Duodenal mucosa (tissue), 2 donors: ENCODE results near the gene MARCHF2.
"Not testable (repeated sequence)": the region's sequence is repeated elsewhere in the genome, so short reads cannot be mapped to it uniquely, and the experiment has no call there.

Experiments
- H3K27ac ChIP-seq: one replicate; pipeline ENCODE4 v1.7.0; 2013; ENCODE audit warnings: low read depth, low read length
- H3K27me3 ChIP-seq, 2 donors: one replicate each; pipeline ENCODE4 v1.7.0; 2013; ENCODE audit warnings: low read length in 2 of 2, control low read depth in 1 of 2; ENCODE audit not compliant: insufficient read depth in 2 of 2, control insufficient read depth in 1 of 2
- H3K36me3 ChIP-seq, 2 donors: one replicate each; pipeline ENCODE4 v1.7.0; 2013; ENCODE audit warnings: low read length in 2 of 2, control low read depth in 1 of 2; ENCODE audit not compliant: insufficient read depth in 2 of 2, control insufficient read depth in 1 of 2
- H3K4me1 ChIP-seq, 2 donors: one replicate each; pipeline ENCODE4 v1.7.0; 2013; ENCODE audit warnings: low read length in 2 of 2, control low read depth in 1 of 2; ENCODE audit not compliant: insufficient read depth in 2 of 2, control insufficient read depth in 1 of 2
- H3K4me3 ChIP-seq, 2 donors: one replicate each; pipeline ENCODE4 v1.7.0; 2013; ENCODE audit warnings: low read length in 2 of 2, low read depth in 1 of 2
- H3K9ac ChIP-seq, 2 donors: one replicate each; pipeline ENCODE4 v1.7.0; 2013; ENCODE audit warnings: low read length in 2 of 2, low read depth in 1 of 2
- H3K9me3 ChIP-seq, 2 donors: one replicate each; pipeline ENCODE4 v1.7.0; 2013; ENCODE audit warnings: low read length in 2 of 2, control low read depth in 1 of 2; ENCODE audit not compliant: control insufficient read depth in 1 of 2

Gene MARCHF2

DNA sequence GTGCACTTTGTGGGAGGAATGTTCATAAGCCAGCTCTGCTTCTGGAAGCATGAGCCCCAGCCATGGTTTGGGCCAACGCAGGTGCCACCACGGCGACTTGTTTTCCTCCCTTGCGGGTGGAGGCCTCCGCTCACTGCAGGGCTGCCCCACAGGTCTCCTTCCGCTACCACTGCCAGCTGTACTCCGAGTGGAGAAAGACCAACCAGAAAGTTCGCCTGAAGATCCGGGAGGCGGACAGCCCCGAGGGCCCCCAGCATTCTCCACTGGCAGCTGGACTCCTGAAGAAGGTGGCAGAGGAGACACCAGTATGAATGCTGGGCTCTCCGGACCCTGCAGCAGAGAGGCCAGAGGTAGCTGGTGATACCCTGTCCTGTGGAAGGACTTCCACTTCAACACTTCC is 25.1 kb downstream of the MARCHF2 start:
- H3K4me1 ChIP-seq: no peaks in the 10 kb centered on the region
- H3K36me3 ChIP-seq: peaks cover 0 to 3% of the 10 kb centered on the region in 2 donors
- H3K27me3 ChIP-seq: no peaks in the 10 kb centered on the region
- no peaks in the 10 kb centered on the region for H3K9me3 ChIP-seq
- no peak overlapping the region for H3K9ac ChIP-seq
- no peak overlapping the region for H3K4me3 ChIP-seq
- H3K27ac ChIP-seq: no peak overlapping the region

DNA sequence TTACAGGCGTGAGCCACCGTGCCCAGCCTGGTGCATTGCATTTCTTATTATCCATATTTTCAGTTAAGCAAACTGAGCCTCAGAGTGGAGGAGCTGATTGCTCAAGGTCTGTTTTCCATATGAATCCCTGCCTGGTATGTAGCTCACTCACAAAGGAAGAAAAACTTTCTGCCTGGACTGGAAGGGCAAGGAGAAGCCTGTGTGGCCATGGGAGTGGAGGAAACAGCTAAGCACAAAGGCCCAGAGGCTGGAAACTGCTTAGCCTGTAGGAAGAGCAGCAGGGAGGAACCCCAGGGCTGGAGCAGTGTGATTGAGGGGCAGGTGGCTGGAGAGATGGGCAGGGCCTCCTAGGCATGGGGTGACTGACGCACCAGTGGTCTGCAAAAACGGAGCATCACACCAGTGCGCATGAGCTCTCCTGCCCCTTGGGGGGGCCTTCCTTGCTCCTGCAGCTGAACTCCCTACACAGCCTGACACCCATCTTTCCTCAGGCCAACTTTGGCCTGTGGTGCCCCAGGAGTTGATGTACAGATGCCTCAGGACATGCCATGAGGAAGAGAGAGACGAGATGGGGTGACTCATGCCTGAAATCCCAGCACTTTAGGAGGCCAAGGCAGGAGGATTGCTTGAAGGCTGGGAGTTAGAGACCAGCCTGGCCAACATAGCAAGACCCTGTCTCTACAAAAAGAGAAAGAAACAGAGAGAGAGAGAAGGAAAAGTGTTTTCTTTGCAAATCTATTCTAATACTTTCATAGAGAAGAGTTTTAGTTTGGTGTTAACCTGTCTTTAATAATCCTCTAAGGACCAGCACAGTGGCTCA is 28.8 kb downstream of the MARCHF2 start:
- Histone ChIP-seq H3K36me3 (peaks cover 0 to 3% of the 10 kb centered on the region in 2 donors), H3K27me3 (no peaks in the 10 kb centered on the region), H3K27ac (no peak overlapping the region), H3K4me1 (peaks cover 12 to 14% of the 10 kb centered on the region in 2 donors), H3K9me3 (no peaks in the 10 kb centered on the region), H3K9ac (no peak overlapping the region), H3K4me3 (no peak overlapping the region)

DNA sequence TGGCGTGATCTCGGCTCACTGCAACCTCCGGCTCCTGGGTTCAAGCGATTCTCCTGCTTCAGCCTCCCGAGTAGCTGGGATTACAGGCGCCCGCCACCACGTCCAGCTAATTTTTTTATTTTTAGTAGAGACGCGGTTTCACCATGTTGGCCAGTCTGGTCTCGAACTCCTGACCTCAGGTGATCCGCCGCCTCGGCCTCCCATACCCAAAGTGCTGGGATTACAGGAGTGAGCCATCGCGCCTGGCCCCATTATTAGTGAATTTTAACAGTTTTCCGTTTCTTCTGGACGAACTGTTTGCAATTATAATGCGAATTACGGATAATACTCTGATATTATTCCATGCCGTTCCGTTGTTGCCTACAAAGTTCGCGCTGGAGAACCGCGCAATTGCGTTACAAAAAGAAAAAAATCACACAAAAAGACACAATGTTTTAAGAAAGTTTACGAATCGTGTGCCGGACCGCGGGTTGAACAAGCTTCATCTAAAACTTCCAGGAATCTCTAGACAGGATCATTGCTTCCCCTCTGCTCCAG is 31.1 kb downstream of the MARCHF2 start:
- H3K9me3 ChIP-seq, H3K36me3 ChIP-seq, H3K27me3 ChIP-seq: not testable (repeated sequence)
- Histone ChIP-seq H3K4me1 (peaks cover 22 to 26% of the 10 kb centered on the region in 2 donors), H3K27ac (peak overlapping the region; percentile 92), H3K4me3 (peak overlapping the region; percentile 88 to 93), H3K9ac (peak overlapping the region; percentile 61 to 93)

DNA sequence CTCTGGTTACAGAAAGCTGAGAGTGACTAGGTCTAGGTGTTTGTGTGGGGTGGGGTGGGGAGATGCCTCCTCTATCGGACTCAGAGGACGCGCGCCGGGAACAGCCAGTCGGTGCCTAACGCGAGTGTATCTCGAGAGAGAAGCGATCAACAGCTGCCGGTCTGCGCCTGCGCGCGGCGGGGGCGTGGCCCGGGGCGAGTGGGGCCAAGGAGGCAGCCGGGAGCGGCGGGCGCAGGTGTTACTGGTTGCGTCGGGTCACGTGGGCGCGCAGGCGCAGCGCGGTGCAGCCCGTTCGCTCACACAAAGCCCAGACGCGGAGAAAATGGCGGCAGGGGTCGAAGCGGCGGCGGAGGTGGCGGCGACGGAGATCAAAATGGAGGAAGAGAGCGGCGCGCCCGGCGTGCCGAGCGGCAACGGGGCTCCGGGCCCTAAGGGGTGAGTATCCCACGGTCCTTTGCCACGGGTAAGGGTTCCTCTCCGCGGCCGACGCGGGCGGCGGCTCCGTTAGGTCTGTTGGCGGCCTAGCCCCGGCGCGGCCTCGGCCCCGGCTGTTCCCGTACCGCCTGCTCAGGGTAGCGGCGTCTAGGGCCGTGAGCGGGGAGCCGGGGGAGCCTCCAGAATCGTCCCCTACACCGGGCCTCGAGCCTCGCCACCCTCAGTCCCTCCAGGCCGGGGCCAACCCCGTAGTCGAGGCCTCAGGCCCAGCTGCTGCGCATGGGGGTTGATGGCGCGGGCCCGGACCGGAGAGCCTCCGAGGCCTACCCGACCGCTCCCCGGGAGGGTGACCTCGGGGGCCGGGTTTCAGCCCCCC is 31.8 kb downstream of the MARCHF2 start, which contains the start of gene HNRNPM:
Gene HNRNPM (plus strand): TSS at position 299 of the 811 bp plus-strand sequence. CDS start 24 bp downstream, at position 323.
- Histone ChIP-seq H3K4me3 (peak within 1 kb of the TSS; percentile 92 to 93), H3K4me1 (peaks cover 28 to 30% of the 10 kb centered on the region in 2 donors), H3K9ac (peak within 1 kb of the TSS; percentile 93), H3K9me3 (no peaks in the 10 kb centered on the region), H3K27me3 (no peaks in the 10 kb centered on the region), H3K36me3 (no peaks in the 10 kb centered on the region), H3K27ac (peak within 1 kb of the TSS; percentile 92)

DNA sequence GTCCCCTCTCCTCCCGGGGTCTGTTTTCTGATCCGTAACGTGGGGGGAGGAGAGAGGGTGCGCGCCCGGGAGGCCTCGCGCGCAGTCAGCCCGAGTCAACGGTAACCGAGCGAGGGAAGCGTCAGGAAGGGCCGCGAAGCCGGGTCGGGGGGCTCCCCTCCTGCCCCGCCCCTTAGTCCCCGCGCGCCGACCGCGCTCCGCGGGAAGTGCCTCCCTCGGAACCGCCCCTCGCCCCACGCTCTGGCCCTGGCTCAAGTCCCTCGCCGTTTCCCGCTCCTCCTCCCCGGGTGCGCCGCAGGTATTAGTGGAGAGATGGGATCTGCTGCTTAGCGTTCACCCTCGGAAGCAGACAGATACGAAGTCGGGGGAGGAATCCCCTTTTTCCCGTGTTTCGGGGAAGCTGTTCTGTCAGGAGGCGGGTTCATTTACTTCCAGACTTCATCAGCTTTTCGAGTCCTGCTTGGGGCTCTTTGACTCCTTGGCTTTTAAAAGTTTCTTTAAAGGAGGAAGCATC is 32.4 kb downstream of the MARCHF2 start:
- peak overlapping the region; percentile 92 for H3K27ac ChIP-seq
- H3K27me3 ChIP-seq: no peaks in the 10 kb centered on the region
- H3K9ac ChIP-seq: peak overlapping the region; percentile 93
- no peaks in the 10 kb centered on the region for H3K36me3 ChIP-seq
- peak overlapping the region; percentile 92 to 93 for H3K4me3 ChIP-seq
- H3K9me3 ChIP-seq: no peaks in the 10 kb centered on the region
- H3K4me1 ChIP-seq: peaks cover 31 to 35% of the 10 kb centered on the region in 2 donors

DNA sequence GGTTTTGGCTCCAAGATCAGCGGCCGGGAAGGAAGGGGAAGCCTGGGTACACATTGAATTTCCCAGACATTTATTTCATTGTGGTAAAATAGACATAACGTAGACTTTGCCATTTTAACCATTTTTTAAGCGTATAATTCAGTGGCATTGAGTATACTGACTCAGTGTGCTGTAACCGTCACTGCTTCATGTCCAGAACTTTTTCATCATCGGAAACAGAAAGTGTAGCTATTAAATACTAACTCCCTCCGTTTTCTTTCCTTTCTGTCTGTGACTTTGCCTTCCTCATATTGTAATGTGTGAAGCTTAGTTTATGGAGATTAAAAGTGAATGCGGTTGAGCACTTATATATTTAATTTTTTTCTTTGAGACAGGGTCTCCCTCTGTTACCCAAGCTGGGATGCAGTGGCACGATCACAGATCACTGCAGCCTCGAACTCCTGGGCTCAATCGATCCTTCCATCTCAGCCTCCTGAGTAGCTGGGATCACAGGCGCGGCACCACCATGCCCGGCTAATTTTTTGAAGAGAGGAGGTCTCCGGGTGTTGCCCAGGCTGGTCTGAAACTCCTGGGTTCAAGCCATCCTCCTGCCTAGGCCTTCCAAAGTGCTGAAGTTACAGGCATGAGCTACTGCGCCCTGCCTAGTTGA is 33.1 kb downstream of the MARCHF2 start:
- Histone ChIP-seq H3K4me1 (peaks cover 31 to 37% of the 10 kb centered on the region in 2 donors), H3K4me3 (peak overlapping the region; percentile 92 to 93), H3K9ac (peak overlapping the region; percentile 93), H3K27me3 (no peaks in the 10 kb centered on the region), H3K36me3 (no peaks in the 10 kb centered on the region), H3K9me3 (no peaks in the 10 kb centered on the region), H3K27ac (peak overlapping the region; percentile 92)

DNA sequence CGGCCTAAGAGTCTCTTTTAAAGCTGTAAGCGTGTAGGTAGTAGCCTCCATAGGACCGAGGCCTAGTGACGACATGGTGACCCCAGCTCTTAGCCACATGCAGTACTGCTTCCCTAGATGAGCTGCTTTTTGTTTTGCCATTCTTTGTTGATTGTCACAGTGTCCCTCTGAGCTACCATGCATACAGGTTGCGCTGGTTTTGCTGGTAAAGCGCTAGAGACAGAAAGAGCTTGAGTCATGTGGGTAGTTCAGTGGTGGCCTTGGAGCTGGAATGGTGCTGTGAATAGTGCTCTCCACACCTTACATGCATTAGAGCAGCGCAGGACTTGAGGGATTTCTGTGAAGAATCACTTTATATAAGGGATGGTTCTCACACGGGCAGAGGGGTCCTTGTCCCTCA is 36.7 kb downstream of the MARCHF2 start:
- peaks cover 0 to 10% of the 10 kb centered on the region in 2 donors for H3K36me3 ChIP-seq
- H3K4me3 ChIP-seq: peak overlapping the region in 1 of 2 donors; percentile 1
- no peak overlapping the region for H3K9ac ChIP-seq
- peaks cover 51% of the 10 kb centered on the region in 2 donors for H3K4me1 ChIP-seq
- H3K9me3 ChIP-seq: no peaks in the 10 kb centered on the region
- H3K27ac ChIP-seq: no peak overlapping the region
- no peaks in the 10 kb centered on the region for H3K27me3 ChIP-seq

DNA sequence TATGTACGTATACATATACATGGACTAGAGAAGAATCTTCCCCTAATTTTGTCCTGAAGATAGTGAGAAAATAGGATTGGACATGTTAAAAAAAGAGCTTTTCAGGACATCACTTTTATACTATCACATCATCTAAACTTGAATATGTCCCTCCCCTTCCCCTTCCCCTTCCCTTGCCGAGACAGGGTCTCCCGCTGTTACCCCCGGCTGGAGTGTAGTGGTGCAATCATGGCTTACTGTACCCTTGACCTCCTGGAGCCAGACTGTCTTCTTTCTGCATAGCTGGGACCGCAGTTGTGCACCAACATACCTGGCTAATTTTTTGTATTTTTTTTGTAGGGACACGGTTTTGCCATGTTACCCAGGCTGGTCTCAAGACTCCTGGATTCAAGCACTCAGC is 38.3 kb downstream of the MARCHF2 start:
- Histone ChIP-seq H3K27me3 (no peaks in the 10 kb centered on the region), H3K36me3 (peaks cover 11 to 22% of the 10 kb centered on the region in 2 donors), H3K9ac (no peak overlapping the region), H3K9me3 (no peaks in the 10 kb centered on the region), H3K4me3 (no peak overlapping the region), H3K4me1 (peaks cover 42 to 44% of the 10 kb centered on the region in 2 donors), H3K27ac (no peak overlapping the region)

DNA sequence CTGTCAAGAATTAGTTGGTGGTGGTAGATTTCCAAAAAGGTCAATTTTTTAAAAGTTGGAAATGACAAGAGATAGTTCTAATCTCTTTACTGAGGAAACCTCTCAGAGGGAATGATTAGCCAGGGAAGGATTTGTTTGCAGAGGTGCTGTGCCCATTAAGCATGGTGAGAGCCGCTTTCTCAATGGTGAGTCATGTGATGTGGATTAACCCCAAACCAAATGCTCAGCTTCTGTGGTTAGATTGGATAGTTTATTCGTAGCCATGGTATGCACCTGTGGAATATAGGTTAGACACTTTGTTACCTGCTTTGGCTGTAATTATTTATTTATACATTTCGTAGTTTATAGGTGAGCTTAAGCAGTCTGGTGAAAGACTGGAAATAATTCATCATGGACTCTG is 38.8 kb downstream of the MARCHF2 start:
- peaks cover 37 to 39% of the 10 kb centered on the region in 2 donors for H3K4me1 ChIP-seq
- H3K27ac ChIP-seq: no peak overlapping the region
- no peaks in the 10 kb centered on the region for H3K27me3 ChIP-seq
- no peak overlapping the region for H3K9ac ChIP-seq
- no peak overlapping the region for H3K4me3 ChIP-seq
- H3K36me3 ChIP-seq: peaks cover 16 to 27% of the 10 kb centered on the region in 2 donors
- no peaks in the 10 kb centered on the region for H3K9me3 ChIP-seq
